HL-60/S4 treated with phorbol 12-myristate 13-acetate at 8.2 ng/mL for 4 days and 3 days (cell line): ENCODE data around the gene KDM3B.
"Not testable (repeated sequence)": the region's sequence is repeated elsewhere in the genome, so short reads cannot be mapped to it uniquely, and the experiment has no call there.

ENCODE experiments used
- in situ Hi-C: fragments of 300-500 bp; cut with MboI; formaldehyde crosslinking; loops from 2 replicates; pipeline ENCODE4 v1.15.0; 2022; ENCODE audit warnings: low sequenced_read_pairs

The KDM3B gene, protein sequence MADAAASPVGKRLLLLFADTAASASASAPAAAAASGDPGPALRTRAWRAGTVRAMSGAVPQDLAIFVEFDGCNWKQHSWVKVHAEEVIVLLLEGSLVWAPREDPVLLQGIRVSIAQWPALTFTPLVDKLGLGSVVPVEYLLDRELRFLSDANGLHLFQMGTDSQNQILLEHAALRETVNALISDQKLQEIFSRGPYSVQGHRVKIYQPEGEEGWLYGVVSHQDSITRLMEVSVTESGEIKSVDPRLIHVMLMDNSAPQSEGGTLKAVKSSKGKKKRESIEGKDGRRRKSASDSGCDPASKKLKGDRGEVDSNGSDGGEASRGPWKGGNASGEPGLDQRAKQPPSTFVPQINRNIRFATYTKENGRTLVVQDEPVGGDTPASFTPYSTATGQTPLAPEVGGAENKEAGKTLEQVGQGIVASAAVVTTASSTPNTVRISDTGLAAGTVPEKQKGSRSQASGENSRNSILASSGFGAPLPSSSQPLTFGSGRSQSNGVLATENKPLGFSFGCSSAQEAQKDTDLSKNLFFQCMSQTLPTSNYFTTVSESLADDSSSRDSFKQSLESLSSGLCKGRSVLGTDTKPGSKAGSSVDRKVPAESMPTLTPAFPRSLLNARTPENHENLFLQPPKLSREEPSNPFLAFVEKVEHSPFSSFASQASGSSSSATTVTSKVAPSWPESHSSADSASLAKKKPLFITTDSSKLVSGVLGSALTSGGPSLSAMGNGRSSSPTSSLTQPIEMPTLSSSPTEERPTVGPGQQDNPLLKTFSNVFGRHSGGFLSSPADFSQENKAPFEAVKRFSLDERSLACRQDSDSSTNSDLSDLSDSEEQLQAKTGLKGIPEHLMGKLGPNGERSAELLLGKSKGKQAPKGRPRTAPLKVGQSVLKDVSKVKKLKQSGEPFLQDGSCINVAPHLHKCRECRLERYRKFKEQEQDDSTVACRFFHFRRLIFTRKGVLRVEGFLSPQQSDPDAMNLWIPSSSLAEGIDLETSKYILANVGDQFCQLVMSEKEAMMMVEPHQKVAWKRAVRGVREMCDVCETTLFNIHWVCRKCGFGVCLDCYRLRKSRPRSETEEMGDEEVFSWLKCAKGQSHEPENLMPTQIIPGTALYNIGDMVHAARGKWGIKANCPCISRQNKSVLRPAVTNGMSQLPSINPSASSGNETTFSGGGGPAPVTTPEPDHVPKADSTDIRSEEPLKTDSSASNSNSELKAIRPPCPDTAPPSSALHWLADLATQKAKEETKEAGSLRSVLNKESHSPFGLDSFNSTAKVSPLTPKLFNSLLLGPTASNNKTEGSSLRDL (N-terminal part only)

DNA sequence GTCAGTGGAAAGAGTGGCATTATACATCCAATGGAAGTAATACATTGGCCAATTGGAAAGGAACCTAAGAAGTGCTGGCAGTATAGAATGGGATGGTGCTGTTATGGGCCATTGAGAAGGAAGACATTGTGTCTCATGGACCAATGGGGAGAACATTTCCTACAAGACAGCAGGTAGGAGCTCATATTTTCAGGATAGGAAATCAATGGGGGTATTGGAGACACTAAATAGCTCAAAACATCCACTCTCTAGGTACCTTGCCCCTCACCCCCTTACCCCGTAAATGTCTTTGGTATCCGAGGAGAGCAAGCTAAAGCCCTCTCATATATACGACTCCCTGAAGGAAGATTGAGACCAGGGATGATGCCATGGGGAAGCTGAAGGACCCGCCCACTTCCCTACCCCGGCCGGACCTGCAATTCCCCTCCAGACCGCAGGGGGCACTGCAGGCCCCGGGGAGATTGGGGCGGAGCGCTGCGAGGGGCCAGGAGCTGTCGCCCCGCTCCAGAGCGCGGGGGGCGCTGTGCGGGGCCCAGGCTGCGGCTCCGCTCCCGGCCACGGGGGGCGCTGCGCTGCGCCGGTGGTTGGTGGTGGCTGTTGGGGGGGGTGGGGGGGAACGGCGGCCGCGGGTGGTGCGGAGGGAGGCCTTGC is at the start of gene KDM3B:
Gene KDM3B (plus strand): TSS at position 615 of the 651 bp plus-strand sequence. CDS start 111 bp downstream, outside the sequence.
- in situ Hi-C loops, result no loop called here

DNA sequence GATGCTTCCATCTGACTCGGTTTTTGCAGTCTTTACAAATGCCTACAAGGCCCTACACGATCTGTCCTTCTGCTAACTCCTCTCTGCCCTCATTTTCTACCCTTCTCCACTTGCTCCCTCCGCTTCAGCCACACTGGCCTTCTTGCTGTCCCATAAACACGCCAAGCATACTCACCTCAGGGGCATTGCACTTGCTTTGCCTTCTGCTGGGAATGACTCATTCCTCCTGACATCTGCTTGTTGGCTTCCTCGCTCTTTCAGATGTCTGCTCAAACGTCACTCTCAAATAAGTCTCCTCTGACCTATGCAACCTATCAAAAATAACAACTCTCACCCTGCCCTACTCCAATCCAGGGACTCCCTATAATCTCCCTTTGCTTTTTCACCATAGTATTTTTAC is 49.1 kb upstream of the KDM3B start:
- in situ Hi-C loops, result no loop called here

- in situ Hi-C loops, result no loop called here
Measured at GRCh38 chr5:138305797-138306196, 46.7 kb upstream of the KDM3B start.

- in situ Hi-C loops, result no loop called here
Measured at GRCh38 chr5:138315751-138316278, 36.7 kb upstream of the KDM3B start.

DNA sequence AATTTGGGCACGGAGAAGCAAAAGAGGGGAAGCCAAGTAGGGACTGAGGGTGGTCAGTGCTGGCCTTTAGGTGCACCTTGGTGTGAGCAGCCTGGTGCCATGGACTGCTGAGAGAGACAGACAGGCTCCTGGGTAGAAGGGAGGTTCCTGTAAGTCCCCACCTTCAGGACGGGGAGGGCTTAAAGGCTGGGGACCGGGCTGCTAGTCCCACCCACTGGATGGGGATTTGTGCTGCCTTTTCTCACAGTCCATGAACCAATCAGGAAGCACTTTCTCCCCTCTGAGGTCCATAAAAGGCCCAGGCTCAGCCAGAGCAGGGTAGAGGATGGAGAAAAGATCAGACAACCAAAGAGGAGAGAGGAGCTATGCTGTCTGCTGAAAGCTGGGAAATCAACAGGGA is 36.1 kb upstream of the KDM3B start:
- in situ Hi-C loops, result no loop called here

DNA sequence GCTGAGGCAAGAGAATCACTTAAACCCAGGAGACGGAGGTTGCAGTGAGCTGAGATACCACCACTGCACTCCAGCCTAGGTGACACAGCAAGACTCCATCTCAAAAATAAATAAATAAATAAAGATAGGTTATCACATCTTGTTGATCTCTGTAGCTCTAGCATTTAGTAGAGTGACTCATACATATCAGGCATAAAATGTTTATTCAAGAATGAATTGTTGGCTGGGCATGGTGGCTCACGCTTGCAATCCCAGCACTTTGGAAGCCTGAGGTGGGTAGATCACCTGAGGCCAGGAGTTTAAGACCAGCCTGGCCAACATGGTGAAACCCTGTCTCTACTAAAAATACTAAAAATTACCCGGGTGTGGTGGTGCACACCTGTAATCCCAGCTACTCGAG is 34.3 kb upstream of the KDM3B start:
- in situ Hi-C loops, result not testable (repeated sequence)

DNA sequence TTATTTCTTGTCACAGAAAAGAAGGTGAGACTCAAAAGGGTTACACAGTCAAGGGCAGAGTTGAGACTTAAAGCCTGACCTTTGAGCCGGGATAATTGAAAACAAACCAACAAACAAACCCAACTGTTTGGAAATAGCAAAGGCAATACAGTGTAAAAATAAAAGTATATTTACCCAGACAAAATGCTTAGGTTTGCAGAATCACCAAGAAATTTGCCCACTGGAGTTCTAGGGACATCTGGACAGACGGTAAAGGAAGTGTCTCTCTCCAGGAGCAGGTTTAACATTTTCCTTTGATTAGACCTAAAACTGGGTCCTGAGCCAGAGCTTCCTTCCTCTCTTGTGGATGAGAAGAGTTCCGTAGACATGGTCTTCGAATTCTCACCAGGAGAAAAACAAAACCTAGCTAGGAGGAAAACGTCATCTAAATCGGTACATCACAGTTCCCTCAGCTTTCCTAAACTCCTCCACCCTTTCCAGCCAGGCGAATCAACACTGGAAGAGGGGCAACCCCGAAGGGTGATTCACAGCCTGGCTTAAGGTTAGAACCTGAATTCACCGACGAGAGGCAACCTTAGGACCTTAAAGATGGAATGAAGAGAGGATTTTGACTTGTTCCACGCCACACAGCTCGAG is 21.6 kb upstream of the KDM3B start:
- in situ Hi-C loops, result no loop called here

DNA sequence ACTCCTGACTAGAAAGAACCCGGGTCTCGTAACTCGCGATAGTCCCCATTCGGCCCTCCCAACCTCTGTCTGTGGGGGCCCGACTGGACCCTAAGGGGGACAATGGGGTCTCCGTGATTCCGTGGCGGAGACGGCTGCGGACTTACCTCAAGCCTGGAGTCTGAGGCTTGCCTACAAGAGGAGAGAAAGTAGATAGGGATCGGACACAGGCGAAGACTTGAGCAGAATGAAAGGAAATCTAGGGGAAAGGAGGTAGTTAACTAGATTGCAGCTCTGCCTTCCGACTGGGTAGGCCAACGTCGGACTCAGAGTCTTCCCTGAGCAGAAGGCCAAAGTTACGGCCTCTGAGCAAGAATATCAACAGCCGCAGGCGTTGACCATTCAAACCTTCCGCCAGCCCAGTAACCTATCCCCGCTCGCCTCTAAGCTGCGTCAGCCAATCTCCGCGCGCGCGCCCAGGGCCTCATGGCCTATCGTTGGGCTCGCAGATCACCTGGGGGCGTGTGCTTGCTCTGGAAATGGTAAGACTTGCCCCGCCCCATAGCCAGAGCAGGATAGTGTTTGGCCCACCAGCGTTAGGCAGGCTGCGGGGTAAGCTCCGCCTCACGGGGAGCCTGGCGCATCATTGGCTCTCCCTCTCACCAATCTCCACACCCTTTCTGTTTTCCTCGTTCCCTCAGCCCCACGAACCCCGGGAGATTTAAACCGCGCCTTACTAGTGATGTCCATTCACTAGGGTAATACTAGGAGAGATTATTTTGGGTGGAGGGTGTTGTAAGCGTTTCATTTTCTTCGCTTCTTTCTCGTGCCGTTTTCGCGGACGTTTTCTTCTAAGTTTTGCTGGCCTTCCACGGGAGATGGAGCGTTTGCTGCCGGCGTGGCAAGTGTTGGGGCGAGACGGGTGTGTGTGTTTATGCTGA is 20.8 kb upstream of the KDM3B start, which contains the start of gene CDC25C:
Gene CDC25C (minus strand): TSS at position 356 of the 920 bp plus-strand sequence. CDS start 624 bp downstream, outside the sequence.
- in situ Hi-C loops, result no loop called here

DNA sequence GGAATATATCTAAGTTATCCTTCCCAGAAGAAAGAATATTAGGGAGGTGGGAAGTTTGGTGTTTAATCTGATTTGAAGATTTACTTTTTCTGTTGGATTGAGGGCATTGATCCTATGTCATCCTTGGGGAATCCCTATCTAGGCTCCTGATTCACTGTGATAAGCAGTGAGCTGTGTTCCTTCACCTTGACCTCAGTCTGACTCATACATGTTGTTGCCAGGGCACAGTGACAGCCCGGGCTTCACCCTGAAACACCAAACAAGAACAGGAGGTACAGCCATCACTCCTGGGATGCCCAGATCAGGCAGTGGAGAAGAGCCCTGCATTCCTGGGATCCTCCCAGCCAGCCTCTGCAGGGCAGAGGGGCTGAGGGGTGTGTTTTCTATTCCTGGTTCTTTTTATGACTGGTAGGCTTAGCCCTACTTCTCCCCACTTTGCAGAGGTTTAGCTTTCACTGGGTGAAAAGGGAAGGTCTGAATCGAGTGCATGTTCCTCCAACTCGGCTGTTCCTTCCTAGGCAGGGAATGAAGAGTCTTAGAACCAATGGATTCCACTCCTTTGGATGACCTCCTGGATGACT is 17.5 kb upstream of the KDM3B start:
- in situ Hi-C loops, result no loop called here

GRCh38 chr5:138336952-138337684 is 15.4 kb upstream of the KDM3B start:
- in situ Hi-C loops, result no loop called here

GRCh38 chr5:138337685-138338410 is 14.6 kb upstream of the KDM3B start, which contains the start of gene FAM53C:
FAM53C (plus strand) TSS chr5:138338266; CDS start chr5:138341336, 3,070 bp downstream.
- in situ Hi-C loops, result no loop called here

DNA sequence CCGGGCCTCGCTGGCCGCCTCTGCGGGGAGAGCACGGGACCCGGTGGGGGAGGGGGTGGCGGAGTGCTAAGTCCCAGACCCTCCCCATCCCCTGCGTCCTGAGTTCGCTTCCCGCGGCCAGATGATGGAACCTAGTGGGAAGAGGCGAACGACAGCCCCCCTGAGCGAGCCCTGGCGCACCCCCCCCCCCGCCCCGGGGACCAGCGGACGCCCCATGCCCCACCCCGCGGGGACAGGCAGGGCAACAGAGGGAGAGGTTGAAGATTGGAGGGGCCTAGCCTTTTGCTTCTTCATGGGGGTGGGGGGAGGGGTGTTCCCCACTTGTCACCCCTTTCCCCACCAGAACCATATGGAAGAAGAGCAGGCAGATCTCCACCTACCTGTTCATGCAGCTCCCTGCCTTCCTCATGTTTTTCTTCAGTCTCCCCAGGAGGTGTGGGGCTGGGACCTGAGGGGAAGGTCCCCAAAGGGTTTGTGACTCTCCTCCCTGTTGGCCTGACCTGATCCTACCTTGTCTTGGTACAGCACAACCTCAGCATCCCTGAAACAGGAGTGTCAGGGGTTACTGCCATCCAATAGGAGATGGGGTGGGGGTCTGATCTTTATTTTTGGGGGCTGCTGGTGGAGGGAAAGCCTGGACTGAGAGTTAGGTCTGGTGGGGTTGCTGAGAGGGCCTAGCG is 13.9 kb upstream of the KDM3B start:
- in situ Hi-C loops, result no loop called here

- in situ Hi-C loops, result no loop called here
Measured at GRCh38 chr5:138339091-138339456, 13.4 kb upstream of the KDM3B start.

- in situ Hi-C loops, result no loop called here
Measured at GRCh38 chr5:138339464-138339863, 13.0 kb upstream of the KDM3B start.

- in situ Hi-C loops, result no loop called here
Measured at GRCh38 chr5:138340008-138340407, 12.5 kb upstream of the KDM3B start.

GRCh38 chr5:138344887-138345622 is 7.4 kb upstream of the KDM3B start:
- in situ Hi-C loops, result no loop called here
